Duodenal mucosa (tissue), 2 donors: ENCODE data around the gene JSRP1.

ENCODE experiments used
- H3K27ac ChIP-seq: one replicate; pipeline ENCODE4 v1.7.0; 2013; ENCODE audit warnings: low read depth, low read length
- H3K27me3 ChIP-seq, 2 donors: one replicate each; pipeline ENCODE4 v1.7.0; 2013; ENCODE audit warnings: low read length in 2 of 2, control low read depth in 1 of 2; ENCODE audit not compliant: insufficient read depth in 2 of 2, control insufficient read depth in 1 of 2
- H3K36me3 ChIP-seq, 2 donors: one replicate each; pipeline ENCODE4 v1.7.0; 2013; ENCODE audit warnings: low read length in 2 of 2, control low read depth in 1 of 2; ENCODE audit not compliant: insufficient read depth in 2 of 2, control insufficient read depth in 1 of 2
- H3K4me1 ChIP-seq, 2 donors: one replicate each; pipeline ENCODE4 v1.7.0; 2013; ENCODE audit warnings: low read length in 2 of 2, control low read depth in 1 of 2; ENCODE audit not compliant: insufficient read depth in 2 of 2, control insufficient read depth in 1 of 2
- H3K4me3 ChIP-seq, 2 donors: one replicate each; pipeline ENCODE4 v1.7.0; 2013; ENCODE audit warnings: low read length in 2 of 2, low read depth in 1 of 2
- H3K9ac ChIP-seq, 2 donors: one replicate each; pipeline ENCODE4 v1.7.0; 2013; ENCODE audit warnings: low read length in 2 of 2, low read depth in 1 of 2
- H3K9me3 ChIP-seq, 2 donors: one replicate each; pipeline ENCODE4 v1.7.0; 2013; ENCODE audit warnings: low read length in 2 of 2, control low read depth in 1 of 2; ENCODE audit not compliant: control insufficient read depth in 1 of 2

The JSRP1 gene

GRCh38 chr19:2290441-2291184 is 34.4 kb upstream of the JSRP1 start:
- peaks cover 58 to 75% of the 10 kb centered on the region in 2 donors for H3K27me3 ChIP-seq
- peak overlapping the region; percentile 66 for H3K27ac ChIP-seq

GRCh38 chr19:2289714-2290435 is 33.7 kb upstream of the JSRP1 start:
- Histone ChIP-seq H3K4me1 (peaks cover 0 to 15% of the 10 kb centered on the region in 2 donors), H3K9ac (peak overlapping the region in 1 of 2 donors; percentile 18), H3K27ac (peak overlapping the region; percentile 66), H3K4me3 (peak overlapping the region; percentile 35 to 65), H3K27me3 (peaks cover 51 to 71% of the 10 kb centered on the region in 2 donors), H3K36me3 (no peaks in the 10 kb centered on the region), H3K9me3 (no peaks in the 10 kb centered on the region)

More at GRCh38 chr19:2290441-2291184, 34.4 kb upstream of the JSRP1 start:
- H3K4me1 ChIP-seq: peaks cover 0 to 15% of the 10 kb centered on the region in 2 donors
- H3K4me3 ChIP-seq: peak overlapping the region; percentile 35 to 65
- H3K36me3 ChIP-seq: no peaks in the 10 kb centered on the region
- H3K9me3 ChIP-seq: no peaks in the 10 kb centered on the region
- peak overlapping the region in 1 of 2 donors; percentile 38 for H3K9ac ChIP-seq

DNA sequence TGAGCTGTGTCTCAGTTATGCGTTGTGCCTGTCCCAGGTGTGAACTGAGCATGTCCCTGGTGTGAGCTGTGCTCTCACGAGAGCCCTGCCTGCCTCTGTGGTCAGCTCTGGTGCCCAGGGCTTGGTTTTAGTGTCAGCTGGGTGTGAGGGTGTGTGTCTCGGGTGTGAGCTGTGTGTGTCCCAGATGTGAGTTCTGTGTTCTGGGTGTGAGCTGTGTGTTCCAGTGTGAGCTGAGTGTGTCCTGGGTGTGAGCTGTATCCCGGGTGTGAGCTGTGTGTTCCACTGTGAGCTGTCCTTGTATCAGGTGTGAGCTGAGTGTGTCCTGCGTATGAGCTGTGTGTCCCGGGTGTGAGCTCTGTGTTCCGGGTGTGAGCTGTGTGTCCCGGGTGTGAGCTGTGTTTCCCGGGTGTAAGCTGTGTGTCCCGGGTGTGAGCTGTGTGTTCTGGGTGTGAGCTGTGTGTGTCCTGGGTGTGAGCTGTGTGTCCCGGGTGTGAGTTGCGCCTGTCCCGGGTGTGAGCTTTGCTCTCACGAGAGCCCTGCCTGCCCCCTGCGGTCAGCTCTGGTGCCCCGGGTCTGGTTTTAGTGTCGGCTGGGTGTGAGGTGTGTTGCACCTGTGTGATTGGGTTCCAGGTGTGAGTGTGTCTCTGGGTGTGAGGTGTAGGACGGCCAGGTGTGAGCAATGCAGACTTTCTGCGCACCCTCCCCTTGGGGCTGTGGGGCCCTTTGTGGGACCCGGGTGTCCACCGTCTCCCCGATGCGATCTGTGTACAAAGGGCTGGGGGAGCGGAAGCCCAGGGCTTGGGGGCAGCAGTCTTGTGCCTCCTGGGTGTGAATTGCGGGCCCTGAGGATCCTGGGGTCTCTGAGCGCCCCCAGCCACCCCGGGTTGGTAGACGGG is 32.8 kb upstream of the JSRP1 start:
- peaks cover 44 to 64% of the 10 kb centered on the region in 2 donors for H3K27me3 ChIP-seq
- H3K9ac ChIP-seq: no peak overlapping the region
- no peaks in the 10 kb centered on the region for H3K9me3 ChIP-seq
- H3K4me1 ChIP-seq: peaks cover 0 to 15% of the 10 kb centered on the region in 2 donors
- no peak overlapping the region for H3K4me3 ChIP-seq
- peak overlapping the region; percentile 32 for H3K27ac ChIP-seq
- no peaks in the 10 kb centered on the region for H3K36me3 ChIP-seq

- no peaks in the 10 kb centered on the region for H3K36me3 ChIP-seq
- no peak overlapping the region for H3K9ac ChIP-seq
- H3K4me1 ChIP-seq: peaks cover 0 to 15% of the 10 kb centered on the region in 2 donors
- no peaks in the 10 kb centered on the region for H3K9me3 ChIP-seq
- no peak overlapping the region for H3K4me3 ChIP-seq
- H3K27me3 ChIP-seq: peaks cover 41 to 58% of the 10 kb centered on the region in 2 donors
- no peak overlapping the region for H3K27ac ChIP-seq
Observed at GRCh38 chr19:2288338-2288817, 32.2 kb upstream of the JSRP1 start.

- Histone ChIP-seq H3K36me3 (no peaks in the 10 kb centered on the region), H3K27ac (no peak overlapping the region), H3K9ac (no peak overlapping the region), H3K9me3 (no peaks in the 10 kb centered on the region), H3K4me1 (peaks cover 0 to 15% of the 10 kb centered on the region in 2 donors), H3K27me3 (peaks cover 41 to 56% of the 10 kb centered on the region in 2 donors), H3K4me3 (no peak overlapping the region)
Observed at GRCh38 chr19:2287585-2288337, 31.5 kb upstream of the JSRP1 start.

GRCh38 chr19:2286402-2287140 is 30.4 kb upstream of the JSRP1 start:
- H3K27ac ChIP-seq: no peak overlapping the region
- H3K4me1 ChIP-seq: peaks cover 0 to 15% of the 10 kb centered on the region in 2 donors
- peaks cover 41 to 52% of the 10 kb centered on the region in 2 donors for H3K27me3 ChIP-seq

DNA sequence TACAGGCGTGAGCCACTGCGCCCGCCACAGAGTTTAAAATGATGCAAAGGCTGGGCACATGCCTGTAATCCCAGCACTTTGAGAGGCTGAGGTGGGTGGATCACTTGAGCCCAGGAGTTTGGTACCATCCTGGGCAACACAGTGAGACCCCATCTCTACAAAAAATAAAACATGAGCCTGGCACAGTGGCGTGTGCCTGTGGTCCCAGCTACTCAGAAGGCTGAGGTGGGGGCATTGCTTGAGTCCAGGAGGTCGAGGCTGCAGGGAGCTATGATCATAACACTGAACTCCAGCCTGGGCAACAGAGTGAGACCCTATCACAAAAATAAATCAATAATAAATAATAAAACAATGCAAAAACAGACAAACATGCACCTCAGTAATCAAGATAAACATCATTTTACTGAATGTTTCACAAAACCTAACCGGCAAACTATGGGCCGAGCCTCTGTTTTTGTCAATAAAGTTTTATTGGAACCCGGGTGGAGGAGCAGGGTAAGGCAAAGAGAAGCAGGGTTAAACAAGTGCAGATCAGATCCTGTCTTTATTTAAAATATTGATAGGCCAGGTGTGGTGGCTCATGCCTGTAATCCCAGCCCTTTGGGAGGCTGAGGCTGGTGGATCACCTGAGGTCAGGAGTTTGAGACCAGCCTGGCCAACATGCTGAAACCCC is 27.8 kb upstream of the JSRP1 start:
- H3K36me3 ChIP-seq: no peaks in the 10 kb centered on the region
- H3K27ac ChIP-seq: no peak overlapping the region
- no peak overlapping the region for H3K9ac ChIP-seq
- no peaks in the 10 kb centered on the region for H3K9me3 ChIP-seq
- H3K4me3 ChIP-seq: no peak overlapping the region
- H3K27me3 ChIP-seq: peaks cover 17 to 26% of the 10 kb centered on the region in 2 donors
- no peaks in the 10 kb centered on the region for H3K4me1 ChIP-seq

More at GRCh38 chr19:2286402-2287140, 30.4 kb upstream of the JSRP1 start:
- no peaks in the 10 kb centered on the region for H3K36me3 ChIP-seq
- H3K9ac ChIP-seq: no peak overlapping the region
- H3K4me3 ChIP-seq: no peak overlapping the region
- no peaks in the 10 kb centered on the region for H3K9me3 ChIP-seq

DNA sequence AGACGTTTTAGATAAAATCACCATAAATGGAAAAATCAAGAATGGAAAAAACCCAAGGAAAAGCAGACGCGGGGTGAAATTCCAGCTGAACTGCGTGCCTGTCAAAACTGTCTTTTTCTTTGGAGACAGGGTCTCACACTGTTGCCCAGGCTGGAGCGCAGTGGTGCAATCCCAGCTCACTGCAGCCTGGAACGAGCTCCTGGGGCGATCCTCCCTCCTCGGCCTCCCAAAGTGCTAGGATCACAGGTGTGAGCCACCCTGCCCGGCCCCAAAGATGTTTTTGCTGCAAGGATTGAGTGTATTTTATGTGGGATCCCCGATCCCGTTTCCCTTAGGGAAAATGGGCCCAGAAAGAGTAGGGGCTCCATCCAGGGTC is 26.6 kb upstream of the JSRP1 start:
- no peaks in the 10 kb centered on the region for H3K36me3 ChIP-seq
- no peaks in the 10 kb centered on the region for H3K9me3 ChIP-seq
- no peak overlapping the region for H3K27ac ChIP-seq
- no peaks in the 10 kb centered on the region for H3K4me1 ChIP-seq
- H3K27me3 ChIP-seq: peaks cover 5 to 15% of the 10 kb centered on the region in 2 donors
- peak overlapping the region in 1 of 2 donors; percentile 52 for H3K4me3 ChIP-seq
- no peak overlapping the region for H3K9ac ChIP-seq
